ENCODE measurements around the gene GRM5.

- TF ChIP-seq CTCF (IDR thresholded peaks at IDR 0.05) (no peak), POLR2A (IDR thresholded peaks at IDR 0.05) (no peak)
These were observed 512.6 kb downstream of the GRM5 start for GRCh38 chr11:88553204-88553603.

Data from transverse colon (tissue), 3 donors.